Neural cell (in vitro differentiated cells): ENCODE measurements around the gene KREMEN1.

Experiments used
- EP300 ChIP-seq: fragments of 450-650 bp; conservative IDR thresholded peaks from 2 replicates; pipeline ENCODE4 v1.6.1; 2014; ENCODE audit warnings: antibody characterized with exemption, mild to moderate bottlenecking, moderate library complexity; ENCODE audit not compliant: poor library complexity, severe bottlenecking
- EZH2 ChIP-seq: fragments of 200-600, 300-800 bp; shearing (Covaris generic), sonication (generic); IDR thresholded peaks from 2 replicates; pipeline ENCODE4 v1.6.1; 2014; ENCODE audit warnings: antibody characterized with exemption, low read length, borderline replicate concordance, mild to moderate bottlenecking; ENCODE audit not compliant: insufficient read depth, poor library complexity, severe bottlenecking
- POLR2AphosphoS5 ChIP-seq: IDR thresholded peaks from 2 replicates; pipeline ENCODE4 v1.6.1; 2012
- RAD21 ChIP-seq: fragments of 450-650 bp; conservative IDR thresholded peaks from 2 replicates; pipeline ENCODE4 v1.6.1; 2014; ENCODE audit warnings: antibody characterized with exemption, mild to moderate bottlenecking, moderate library complexity
- SMC3 ChIP-seq: fragments of 450-650 bp; conservative IDR thresholded peaks from 2 replicates; pipeline ENCODE4 v1.6.1; 2014; ENCODE audit warnings: antibody characterized with exemption, mild to moderate bottlenecking, moderate library complexity; ENCODE audit not compliant: poor library complexity
- TAF1 ChIP-seq: IDR thresholded peaks from 2 replicates; pipeline ENCODE4 v1.6.1; 2012; ENCODE audit warnings: low read depth
- TF ChIP-seq, protein P1 (sequence below): IDR thresholded peaks from 2 replicates; pipeline ENCODE4 v1.6.1; 2012; ENCODE audit warnings: borderline replicate concordance
- TF ChIP-seq, protein P2 (sequence below): fragments of 450-650 bp; IDR thresholded peaks from 2 replicates; pipeline ENCODE4 v1.5.1; 2014; ENCODE audit warnings: antibody characterized with exemption, mild to moderate bottlenecking, moderate library complexity; ENCODE audit not compliant: poor library complexity, severe bottlenecking

- TF ChIP-seq, protein P1, sequence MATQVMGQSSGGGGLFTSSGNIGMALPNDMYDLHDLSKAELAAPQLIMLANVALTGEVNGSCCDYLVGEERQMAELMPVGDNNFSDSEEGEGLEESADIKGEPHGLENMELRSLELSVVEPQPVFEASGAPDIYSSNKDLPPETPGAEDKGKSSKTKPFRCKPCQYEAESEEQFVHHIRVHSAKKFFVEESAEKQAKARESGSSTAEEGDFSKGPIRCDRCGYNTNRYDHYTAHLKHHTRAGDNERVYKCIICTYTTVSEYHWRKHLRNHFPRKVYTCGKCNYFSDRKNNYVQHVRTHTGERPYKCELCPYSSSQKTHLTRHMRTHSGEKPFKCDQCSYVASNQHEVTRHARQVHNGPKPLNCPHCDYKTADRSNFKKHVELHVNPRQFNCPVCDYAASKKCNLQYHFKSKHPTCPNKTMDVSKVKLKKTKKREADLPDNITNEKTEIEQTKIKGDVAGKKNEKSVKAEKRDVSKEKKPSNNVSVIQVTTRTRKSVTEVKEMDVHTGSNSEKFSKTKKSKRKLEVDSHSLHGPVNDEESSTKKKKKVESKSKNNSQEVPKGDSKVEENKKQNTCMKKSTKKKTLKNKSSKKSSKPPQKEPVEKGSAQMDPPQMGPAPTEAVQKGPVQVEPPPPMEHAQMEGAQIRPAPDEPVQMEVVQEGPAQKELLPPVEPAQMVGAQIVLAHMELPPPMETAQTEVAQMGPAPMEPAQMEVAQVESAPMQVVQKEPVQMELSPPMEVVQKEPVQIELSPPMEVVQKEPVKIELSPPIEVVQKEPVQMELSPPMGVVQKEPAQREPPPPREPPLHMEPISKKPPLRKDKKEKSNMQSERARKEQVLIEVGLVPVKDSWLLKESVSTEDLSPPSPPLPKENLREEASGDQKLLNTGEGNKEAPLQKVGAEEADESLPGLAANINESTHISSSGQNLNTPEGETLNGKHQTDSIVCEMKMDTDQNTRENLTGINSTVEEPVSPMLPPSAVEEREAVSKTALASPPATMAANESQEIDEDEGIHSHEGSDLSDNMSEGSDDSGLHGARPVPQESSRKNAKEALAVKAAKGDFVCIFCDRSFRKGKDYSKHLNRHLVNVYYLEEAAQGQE = no peak
- TF ChIP-seq, protein P2, sequence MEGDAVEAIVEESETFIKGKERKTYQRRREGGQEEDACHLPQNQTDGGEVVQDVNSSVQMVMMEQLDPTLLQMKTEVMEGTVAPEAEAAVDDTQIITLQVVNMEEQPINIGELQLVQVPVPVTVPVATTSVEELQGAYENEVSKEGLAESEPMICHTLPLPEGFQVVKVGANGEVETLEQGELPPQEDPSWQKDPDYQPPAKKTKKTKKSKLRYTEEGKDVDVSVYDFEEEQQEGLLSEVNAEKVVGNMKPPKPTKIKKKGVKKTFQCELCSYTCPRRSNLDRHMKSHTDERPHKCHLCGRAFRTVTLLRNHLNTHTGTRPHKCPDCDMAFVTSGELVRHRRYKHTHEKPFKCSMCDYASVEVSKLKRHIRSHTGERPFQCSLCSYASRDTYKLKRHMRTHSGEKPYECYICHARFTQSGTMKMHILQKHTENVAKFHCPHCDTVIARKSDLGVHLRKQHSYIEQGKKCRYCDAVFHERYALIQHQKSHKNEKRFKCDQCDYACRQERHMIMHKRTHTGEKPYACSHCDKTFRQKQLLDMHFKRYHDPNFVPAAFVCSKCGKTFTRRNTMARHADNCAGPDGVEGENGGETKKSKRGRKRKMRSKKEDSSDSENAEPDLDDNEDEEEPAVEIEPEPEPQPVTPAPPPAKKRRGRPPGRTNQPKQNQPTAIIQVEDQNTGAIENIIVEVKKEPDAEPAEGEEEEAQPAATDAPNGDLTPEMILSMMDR = no peak
- TF ChIP-seq RAD21 = no peak
- no peak for TF ChIP-seq EZH2
- no peak for TF ChIP-seq POLR2AphosphoS5
- no peak for TF ChIP-seq TAF1
- no peak for TF ChIP-seq EP300
- TF ChIP-seq SMC3 = no peak
These were observed 115.0 kb downstream of the KREMEN1 start for GRCh38 chr22:29187831-29188230.
